Loucy (cell line): ENCODE measurements around the gene TRIM37.

Experiments
- H2AFZ ChIP-seq: fragments of 200-600 bp; sonication (generic); 2 replicates; pipeline ENCODE4 v1.6.0; 2016; ENCODE audit warnings: antibody characterized with exemption, mild to moderate bottlenecking, low read length, moderate library complexity
- H3F3A ChIP-seq: fragments of 200-600 bp; 2 replicates; pipeline ENCODE4 v1.6.0; 2016; ENCODE audit warnings: antibody characterized with exemption, low read depth, mild to moderate bottlenecking
- H3K27me3 ChIP-seq: fragments of 200-600 bp; sonication (generic); 2 replicates; pipeline ENCODE4 v1.6.1; 2014; ENCODE audit warnings: low read length, mild to moderate bottlenecking; ENCODE audit not compliant: insufficient read depth, poor library complexity, severe bottlenecking
- H3K36me3 ChIP-seq: fragments of 200-600 bp; sonication (generic); 2 replicates; pipeline ENCODE4 v1.6.1; 2016; ENCODE audit warnings: low read length; ENCODE audit not compliant: insufficient read depth
- H3K4me1 ChIP-seq: fragments of 200-600 bp; sonication (generic); 2 replicates; pipeline ENCODE4 v1.5.1; 2014; ENCODE audit warnings: low read length, mild to moderate bottlenecking; ENCODE audit not compliant: insufficient read depth, poor library complexity, severe bottlenecking
- H3K4me2 ChIP-seq: fragments of 200-600 bp; sonication (generic); 2 replicates; pipeline ENCODE4 v1.6.0; 2014; ENCODE audit warnings: antibody characterized with exemption, low read length, low read depth, mild to moderate bottlenecking; ENCODE audit not compliant: poor library complexity, severe bottlenecking
- H3K4me3 ChIP-seq: fragments of 200-600 bp; sonication (generic); 2 replicates; pipeline ENCODE4 v1.5.1; 2014; ENCODE audit warnings: low read length, mild to moderate bottlenecking, mixed read lengths; ENCODE audit not compliant: poor library complexity, severe bottlenecking
- H3K79me2 ChIP-seq: fragments of 200-600 bp; sonication (generic); 2 replicates; pipeline ENCODE4 v1.6.1; 2014; ENCODE audit warnings: low read length; ENCODE audit not compliant: insufficient read depth
- H3K9ac ChIP-seq: fragments of 200-600 bp; sonication (generic); 2 replicates; pipeline ENCODE4 v1.6.0; 2014; ENCODE audit warnings: mild to moderate bottlenecking, low read depth, low read length, moderate library complexity; ENCODE audit not compliant: poor library complexity, severe bottlenecking
- H3K9me2 ChIP-seq: fragments of 200-600 bp; sonication (generic); replicated peaks from 2 replicates; pipeline ENCODE4 v1.6.1; 2016; ENCODE audit warnings: low read depth, low read length, mixed read lengths
- H3K9me3 ChIP-seq: fragments of 200-600 bp; sonication (generic); 2 replicates; pipeline ENCODE4 v1.6.1; 2014; ENCODE audit warnings: mild to moderate bottlenecking, antibody characterized with exemption, low read length, low read depth; ENCODE audit not compliant: insufficient read depth
- H4K20me1 ChIP-seq: fragments of 200-600 bp; sonication (generic); 2 replicates; pipeline ENCODE4 v1.6.0; 2014; ENCODE audit warnings: antibody characterized with exemption, low read length, mild to moderate bottlenecking; ENCODE audit not compliant: insufficient read depth, poor library complexity, severe bottlenecking
- CTCF ChIP-seq: fragments of 200-600 bp; sonication (generic); conservative IDR thresholded peaks from 2 replicates; pipeline ENCODE4 v1.5.1; 2014; ENCODE audit warnings: mild to moderate bottlenecking, antibody characterized with exemption, low read length
- EZH2phosphoT487 ChIP-seq: fragments of 200-600 bp; IDR thresholded peaks from 2 replicates; pipeline ENCODE4 v1.6.1; 2018; ENCODE audit warnings: antibody characterized with exemption, mild to moderate bottlenecking, moderate library complexity, borderline replicate concordance

TRIM37 gene

DNA sequence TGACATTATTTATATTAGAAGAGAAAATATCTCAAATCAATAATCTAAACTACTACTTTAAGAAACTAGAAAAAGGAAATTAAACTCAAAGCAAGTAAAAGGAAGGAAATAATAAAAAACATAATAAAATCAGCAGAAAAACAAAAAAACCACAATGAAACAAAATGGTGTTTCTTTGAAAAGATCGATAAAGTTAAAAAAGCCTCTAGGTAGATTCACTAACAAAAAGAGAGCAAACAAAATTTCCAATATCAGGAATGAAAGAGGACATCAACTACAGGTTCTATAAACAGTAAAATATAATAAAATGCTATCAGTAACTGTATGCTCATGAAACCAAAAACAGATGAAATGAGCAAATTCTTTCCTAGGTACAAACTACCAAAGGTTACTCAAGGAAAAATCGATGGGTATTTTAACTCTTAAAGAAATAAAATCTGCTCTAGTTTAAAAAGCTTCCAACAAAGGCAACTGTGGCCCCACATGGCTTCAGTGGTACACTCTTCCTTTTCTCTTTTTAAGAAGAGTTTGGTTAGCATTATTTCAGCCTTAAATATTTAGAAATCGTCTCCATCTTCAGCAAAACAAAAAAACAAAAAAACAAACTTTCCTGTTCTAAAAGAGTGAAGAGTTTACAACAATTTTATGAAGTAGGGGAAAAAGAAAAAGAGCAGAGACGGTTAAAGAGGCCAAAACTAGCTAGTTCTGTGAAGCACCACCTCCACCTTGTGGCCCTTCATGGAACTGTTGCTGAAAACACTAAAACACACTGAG, 102.2 kb downstream of the TRIM37 start:
- no peaks in the 10 kb centered on the region for H3K9me3 ChIP-seq

GRCh38 chr17:59003860-59004259, 102.8 kb downstream of the TRIM37 start:
- Histone ChIP-seq H4K20me1 (no peaks in the 10 kb centered on the region), H3F3A (peaks cover 3% of the 10 kb centered on the region; the same call in 1 of the 2 replicates), H3K9me3 (no peaks in the 10 kb centered on the region), H2AFZ (no peak overlapping the region; the same call in 1 of the 2 replicates), H3K9ac (peak overlapping the region; percentile 47), H3K36me3 (peaks cover 30% of the 10 kb centered on the region), H3K9me2 (no peaks in the 10 kb centered on the region), H3K4me3 (peak overlapping the region; percentile 51), H3K79me2 (no peaks in the 10 kb centered on the region), H3K4me1 (peaks cover 31% of the 10 kb centered on the region), H3K27me3 (no peaks in the 10 kb centered on the region), H3K4me2 (peak overlapping the region; percentile 56)
- TF ChIP-seq EZH2phosphoT487 (no peak), CTCF (no peak)

More for the DNA sequence above, 102.2 kb downstream of the TRIM37 start:
- TF ChIP-seq EZH2phosphoT487 (no peak), CTCF (peak; percentile 99)
- no peaks in the 10 kb centered on the region for H4K20me1 ChIP-seq
- H3K27me3 ChIP-seq, result no peaks in the 10 kb centered on the region
- H3K4me3 ChIP-seq, result peak overlapping the region; percentile 51
- H3F3A ChIP-seq, result peaks cover 3% of the 10 kb centered on the region; the same call in 1 of the 2 replicates
- peaks cover 31% of the 10 kb centered on the region for H3K4me1 ChIP-seq
- peak overlapping the region; percentile 47 for H3K9ac ChIP-seq
- H3K9me2 ChIP-seq, result no peaks in the 10 kb centered on the region
- no peaks in the 10 kb centered on the region for H3K79me2 ChIP-seq
- peak overlapping the region; percentile 70; the same call in 1 of the 2 replicates for H2AFZ ChIP-seq
- peaks cover 24% of the 10 kb centered on the region for H3K36me3 ChIP-seq
- H3K4me2 ChIP-seq, result peak overlapping the region; percentile 56

DNA sequence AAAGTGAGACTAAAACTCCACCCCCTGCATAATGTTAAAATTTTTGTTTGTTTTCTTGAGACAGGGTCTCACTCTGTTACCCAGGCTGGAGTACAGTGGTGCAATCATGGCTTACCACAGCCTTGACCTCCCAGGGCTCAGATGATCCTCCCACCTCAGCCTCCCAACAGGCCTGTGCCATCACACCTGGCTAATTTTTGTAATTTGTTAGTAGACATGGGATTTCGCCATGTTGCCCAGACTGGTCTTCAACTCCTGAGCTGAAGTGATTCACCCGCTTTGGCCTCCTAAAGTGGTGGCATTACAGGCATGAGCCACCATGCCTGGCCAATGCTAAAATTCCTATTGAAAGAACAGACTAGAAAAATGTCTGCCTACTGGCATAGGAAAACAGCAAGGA, 103.8 kb downstream of the TRIM37 start:
- Histone ChIP-seq H3K4me2 (peak overlapping the region; percentile 16), H3K4me1 (peaks cover 31% of the 10 kb centered on the region)

More for the DNA sequence above, 103.8 kb downstream of the TRIM37 start:
- peaks cover 34% of the 10 kb centered on the region for H3K36me3 ChIP-seq
- H3K27me3 ChIP-seq, result no peaks in the 10 kb centered on the region
- TF ChIP-seq CTCF (no peak), EZH2phosphoT487 (no peak)
- no peaks in the 10 kb centered on the region for H3K79me2 ChIP-seq
- no peaks in the 10 kb centered on the region for H3K9me3 ChIP-seq
- no peak overlapping the region for H2AFZ ChIP-seq
- no peaks in the 10 kb centered on the region for H3K9me2 ChIP-seq
- no peaks in the 10 kb centered on the region for H4K20me1 ChIP-seq
- H3K9ac ChIP-seq, result no peak overlapping the region
- H3F3A ChIP-seq, result peaks cover 3% of the 10 kb centered on the region; the same call in 1 of the 2 replicates
- no peak overlapping the region for H3K4me3 ChIP-seq
